PC-9 (cell line): ENCODE data around the gene TDRD7.

Experiments used
- CTCF ChIP-seq: fragments of 200-600 bp; sonication (generic); conservative IDR thresholded peaks from 2 replicates; pipeline ENCODE4 v1.6.1; 2017; ENCODE audit warnings: mixed run types, antibody characterized with exemption, mild to moderate bottlenecking, moderate library complexity
- EZH2 ChIP-seq: fragments of 200-600 bp; sonication (generic); IDR thresholded peaks from 2 replicates; pipeline ENCODE4 v1.8.0; 2017; ENCODE audit warnings: antibody characterized with exemption, low read depth

GRCh38 chr9:97462914-97463313 lies 51.0 kb downstream of the TDRD7 start:
- no peak for TF ChIP-seq CTCF
- TF ChIP-seq EZH2: no peak
